ENCODE measurements around the gene MTMR1.

DNA sequence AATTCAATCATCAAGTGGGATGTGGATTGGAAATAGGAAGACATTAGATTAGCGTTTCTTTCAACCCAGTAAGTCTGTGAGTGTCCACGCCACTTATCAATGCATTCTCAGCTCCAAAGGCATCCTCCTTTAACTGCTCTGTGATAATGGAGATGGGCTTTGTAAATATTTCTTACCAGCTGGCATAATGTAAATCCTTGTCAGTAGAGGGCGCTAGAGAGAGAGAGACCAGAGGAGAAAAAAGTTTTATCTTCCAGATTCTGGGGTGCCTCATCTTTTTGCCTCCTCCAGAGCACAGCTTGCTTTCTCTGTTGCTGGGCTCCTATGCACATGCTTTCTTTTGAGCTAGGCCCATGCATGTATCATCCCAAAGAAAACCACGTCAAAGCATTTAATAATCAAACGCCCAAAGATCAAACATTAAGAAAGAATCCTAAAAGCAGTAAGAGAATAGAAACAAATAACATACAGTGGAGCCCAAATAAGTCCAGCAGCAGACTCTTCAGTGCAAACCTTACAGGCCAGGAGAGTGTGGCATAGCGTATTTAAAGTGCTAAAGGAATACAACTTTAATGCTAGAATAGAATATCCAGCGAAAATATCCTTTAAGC lies 9.6 kb upstream of the MTMR1 start:
- TF ChIP-seq CTCF (IDR thresholded peaks at IDR 0.05; ENCODE audit: low read length) (peak; percentile 54), EZH2 (optimal IDR thresholded peaks at IDR 0.05; ENCODE audit: low read depth, low read length) (no peak)
